Inflammatory macrophage treated with lipopolysaccharide for 4 hours (primary cell): ENCODE measurements around the gene BAAT.
A peak's percentile ranks its signal among the peaks of the same experiment; 100 is the strongest.

Source experiments
- DNase-seq: peaks from one replicate; pipeline ENCODE4 v3.0.0-alpha.2; 2020

Gene BAAT

DNA sequence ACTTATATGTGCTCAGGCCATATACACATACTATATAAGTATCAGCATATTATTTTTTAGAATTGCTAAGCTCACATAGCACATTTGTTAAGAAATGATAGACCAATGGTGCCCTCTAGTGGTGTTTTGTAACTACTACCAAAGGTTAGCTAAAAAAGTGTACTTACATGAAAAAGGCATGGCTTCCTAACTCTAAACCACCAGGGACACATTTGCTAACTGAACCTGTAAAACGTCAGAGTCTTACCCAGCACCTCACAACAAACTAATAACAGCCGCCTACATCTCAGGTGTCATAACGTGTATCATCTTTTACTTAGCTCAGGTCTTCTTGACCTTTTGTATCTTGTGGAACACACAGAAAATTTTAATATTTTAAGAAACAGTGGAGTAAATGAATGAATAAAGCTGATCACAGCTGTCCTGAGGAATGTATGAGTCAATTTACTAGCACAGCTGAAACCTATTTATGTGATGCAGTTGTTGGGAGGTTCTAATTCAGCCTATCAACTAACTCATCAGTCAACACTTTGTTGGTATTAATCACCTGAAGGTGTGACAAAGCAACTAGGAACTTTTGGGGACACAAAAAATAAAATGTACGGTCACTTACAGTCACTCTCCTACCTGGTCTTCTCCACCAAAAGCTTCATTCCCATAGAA lies 72.9 kb downstream of the BAAT start:
- peak; percentile 74 for DNase-seq

GRCh38 chr9:101311191-101311590 lies 73.6 kb downstream of the BAAT start:
- no peak for DNase-seq
